Panc1 (cell line): Measurements from ENCODE around the gene SERPINC1. TPM values are rescaled to one million over a fixed set of nuclear protein-coding genes. Genes with fewer than 3 reads are reported as not detected.

Experiments used
- ATAC-seq: fragments of 200-7000 bp; cut with Tn5 transposase; 2 replicates; pipeline ENCODE4 v1.9.1; 2020; ENCODE audit warnings: mild to moderate bottlenecking, moderate library complexity
- BruUV-seq: library from RNA; stranded (reverse); fragments of 400-500 nt; replicated peaks from 2 replicates; lab custom pipeline; 2021; lab: Mats Ljungman, UMichigan
- CTCF ChIA-PET: fragments of 300-600 bp; sonication (Branson Sonifier 250); formaldehyde crosslinking; loops from one replicate; lab custom pipeline; 2022; ENCODE audit warnings: antibody characterized with exemption; lab: Charles Lee
- POLR2A ChIA-PET: fragments of 300-600 bp; sonication (Branson Sonifier 250); formaldehyde crosslinking; loops from one replicate; lab custom pipeline; 2022; ENCODE audit warnings: antibody characterized with exemption; lab: Charles Lee
- DNase-seq: peaks from one replicate; pipeline ENCODE4 v3.0.0-alpha.2; 2010; ENCODE audit warnings: low read depth, low spot score
- H3K27ac ChIP-seq: 2 replicates; pipeline ENCODE4 v1.5.1; 2011; ENCODE audit warnings: mild to moderate bottlenecking, low read length, inconsistent platforms
- H3K27me3 ChIP-seq: fragments of 200-500 bp; sonication (Bioruptor generic); 2 replicates; pipeline ENCODE4 v1.6.0; 2014; ENCODE audit warnings: low read length, inconsistent platforms; ENCODE audit not compliant: control insufficient read depth, insufficient read depth
- H3K36me3 ChIP-seq: fragments of 200-500 bp; sonication (Bioruptor generic); 2 replicates; pipeline ENCODE4 v1.5.1; 2014; ENCODE audit warnings: inconsistent platforms, mild to moderate bottlenecking, low read length, moderate library complexity; ENCODE audit not compliant: control insufficient read depth, insufficient read depth
- H3K4me1 ChIP-seq: 2 replicates; pipeline ENCODE4 v1.5.1; 2011; ENCODE audit warnings: inconsistent platforms, mild to moderate bottlenecking, low read length, moderate library complexity; ENCODE audit not compliant: control insufficient read depth, insufficient read depth
- H3K4me3 ChIP-seq, 2 experiments: 2 replicates each; pipeline ENCODE4 v1.5.1; 2011 to 2012; ENCODE audit warnings: low read depth in 2 of 2, low read length in 2 of 2, mild to moderate bottlenecking in 2 of 2, inconsistent platforms in 1 of 2, moderate library complexity in 1 of 2
- H3K9me3 ChIP-seq: fragments of 200-500 bp; sonication (Bioruptor generic); 2 replicates; pipeline ENCODE4 v1.5.1; 2014; ENCODE audit warnings: low read depth, mild to moderate bottlenecking, inconsistent platforms, low read length, moderate library complexity; ENCODE audit not compliant: control insufficient read depth, insufficient read depth
- CTCF ChIP-seq: fragments of 450-650 bp; IDR thresholded peaks from 2 replicates; pipeline ENCODE4 v1.5.1; 2017; ENCODE audit warnings: mild to moderate bottlenecking
- POLR2AphosphoS5 ChIP-seq: IDR thresholded peaks from 2 replicates; pipeline ENCODE4 v1.6.1; 2012; ENCODE audit warnings: mild to moderate bottlenecking, low read depth, low read length, moderate library complexity
- REST ChIP-seq, 2 experiments: IDR thresholded peaks; 2 replicates each; pipeline ENCODE4 v1.6.1; 2011 to 2012; ENCODE audit warnings: low read depth in 2 of 2, control low read depth in 1 of 2, low read length in 1 of 2, mild to moderate bottlenecking in 1 of 2, moderate library complexity in 1 of 2; ENCODE audit not compliant: insufficient read depth in 1 of 2
- SIN3A ChIP-seq: IDR thresholded peaks from 2 replicates; pipeline ENCODE4 v1.6.1; 2012; ENCODE audit warnings: low read depth, mild to moderate bottlenecking, low read length, moderate library complexity, borderline replicate concordance; ENCODE audit not compliant: insufficient read depth
- TCF7L2 ChIP-seq: IDR thresholded peaks from 2 replicates; pipeline ENCODE4 v1.6.1; 2011; ENCODE audit warnings: mild to moderate bottlenecking, low read depth, low read length, inconsistent platforms
- in situ Hi-C: cut with HindIII; loops from 2 replicates; pipeline ENCODE4 v1.10.0; 2016; ENCODE audit warnings: low sequenced_read_pairs, low pct_unique_long_range_greater_than_20kb
- intact Hi-C: fragments of 100-400 bp; cut with micrococcal nuclease; formaldehyde crosslinking; loops from one replicate; pipeline ENCODE4 v1.10.0; 2022; ENCODE audit not compliant: unreplicated experiment
- total RNA-seq: library from RNA; stranded (reverse); gene quantifications from one replicate; pipeline ENCODE4 v1.2.1, GENCODE V29; 2021; ENCODE audit not compliant: unreplicated experiment

Gene SERPINC1
- total RNA-seq, 1 experiment from 2014 or later: 0.64 TPM

DNA sequence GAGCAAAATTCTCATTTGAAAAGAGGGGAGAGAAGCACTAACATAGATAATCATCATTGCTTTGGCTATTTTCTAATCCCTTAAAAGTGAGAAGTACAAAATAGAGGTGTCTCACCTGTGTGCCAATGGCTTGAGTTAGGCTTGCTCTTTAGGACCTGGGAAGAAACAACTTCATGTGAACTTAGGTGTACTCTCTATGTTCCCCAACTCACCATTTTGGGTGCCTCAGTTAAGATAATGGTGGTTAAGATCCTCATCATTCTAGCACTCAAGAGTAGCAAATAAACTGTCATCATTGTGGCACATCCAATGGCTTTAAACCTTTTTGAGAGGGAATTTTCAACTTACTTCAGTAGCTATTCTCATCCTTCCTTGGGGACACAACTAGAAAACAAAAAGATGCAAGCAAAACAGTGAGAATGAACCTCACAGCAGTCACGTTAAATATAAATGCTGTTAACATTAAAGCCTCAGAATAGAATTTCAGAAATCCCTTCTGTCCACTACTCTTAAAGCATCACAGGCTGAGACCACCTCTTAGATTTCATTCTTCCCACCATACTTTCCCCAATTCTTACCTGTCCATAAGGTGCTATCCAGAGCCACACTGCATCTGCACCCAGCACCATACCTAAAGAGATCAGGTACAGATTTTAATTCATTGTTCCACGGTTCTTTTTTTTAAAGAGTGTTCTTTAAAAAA lies 50.6 kb downstream of the SERPINC1 start:
- ATAC-seq: no peak
- POLR2A ChIA-PET: no interaction called here
- in situ Hi-C loops: no loop called here

DNA sequence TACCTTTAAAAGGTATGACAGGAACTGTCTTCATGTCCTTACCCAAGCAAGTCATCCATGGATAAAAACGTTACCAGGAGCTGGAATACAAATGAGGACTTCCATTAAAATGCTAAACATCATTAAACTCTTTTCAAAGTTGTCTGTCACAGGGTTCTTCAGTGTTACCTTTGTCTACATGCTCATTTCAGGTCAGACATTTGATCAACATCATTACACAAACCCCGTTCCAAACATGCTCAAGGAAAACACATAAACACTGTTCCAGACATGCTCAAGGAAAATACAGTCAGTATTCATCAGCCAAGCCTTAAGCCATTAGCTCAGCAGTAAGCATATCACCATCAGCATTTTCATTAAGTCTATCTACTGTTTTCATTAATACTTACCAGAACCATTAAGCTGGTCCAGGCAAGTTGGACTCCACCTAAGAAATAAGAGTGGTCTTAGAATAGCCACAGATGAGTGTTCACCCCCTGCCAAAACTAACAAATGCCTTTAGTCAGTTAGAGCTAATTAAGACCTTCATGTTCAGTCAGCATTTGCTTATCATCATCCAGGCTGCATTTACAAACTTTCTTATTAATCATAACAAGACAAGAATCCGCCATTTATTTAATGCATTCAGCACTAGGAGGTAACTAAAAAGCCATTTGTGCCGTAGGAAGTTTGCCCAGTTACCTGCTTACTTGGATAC lies 51.5 kb downstream of the SERPINC1 start:
- Histone ChIP-seq H3K27me3 (no peaks in the 10 kb centered on the region), H3K27ac (peak overlapping the region; percentile 96), H3K36me3 (peaks cover 42% of the 10 kb centered on the region), H3K9me3 (no peaks in the 10 kb centered on the region), H3K4me3 (peak overlapping the region; percentile 79 to 95), H3K4me1 (peaks cover 33% of the 10 kb centered on the region)
- no TSS peak for BruUV-seq
- POLR2A ChIA-PET: no interaction called here
- intact Hi-C loops: no loop called here
- DNase-seq (no peak), ATAC-seq (no peak)
- in situ Hi-C loops: no loop called here
- TF ChIP-seq TCF7L2: no peak
- no peak for TF ChIP-seq POLR2AphosphoS5
- no peak for TF ChIP-seq REST (IDR thresholded peaks at IDR 0.05; ENCODE audit: insufficient read depth in 1 of 2, low read depth in 2 of 2, low read length in 1 of 2)
- no peak for TF ChIP-seq SIN3A
- no peak for TF ChIP-seq CTCF
- CTCF ChIA-PET: no interaction called here

More for the DNA sequence above, 50.6 kb downstream of the SERPINC1 start:
- BruUV-seq: no TSS peak
- Histone ChIP-seq H3K27ac (peak overlapping the region; percentile 96), H3K36me3 (peaks cover 42% of the 10 kb centered on the region), H3K4me3 (peak overlapping the region; percentile 79 to 95), H3K4me1 (peaks cover 33% of the 10 kb centered on the region), H3K9me3 (no peaks in the 10 kb centered on the region), H3K27me3 (no peaks in the 10 kb centered on the region)
- peak; percentile 23; the same call in 1 of the 2 replicates for TF ChIP-seq POLR2AphosphoS5
- no peak for TF ChIP-seq SIN3A
- intact Hi-C loops: no loop called here
- CTCF ChIA-PET: no interaction called here
- no peak for DNase-seq
